ENCODE results near the gene TPMT.

TPMT gene

GRCh38 chr6:18107061-18107460 lies 47.8 kb downstream of the TPMT start:
- no peak for DNase-seq

GRCh38 chr6:18102783-18103509 lies 51.9 kb downstream of the TPMT start:
- no peak for DNase-seq

GRCh38 chr6:18101873-18102272 lies 53.0 kb downstream of the TPMT start:
- no peak for DNase-seq

- DNase-seq, result no peak
Observed at GRCh38 chr6:18101271-18101670, 53.6 kb downstream of the TPMT start.

DNA sequence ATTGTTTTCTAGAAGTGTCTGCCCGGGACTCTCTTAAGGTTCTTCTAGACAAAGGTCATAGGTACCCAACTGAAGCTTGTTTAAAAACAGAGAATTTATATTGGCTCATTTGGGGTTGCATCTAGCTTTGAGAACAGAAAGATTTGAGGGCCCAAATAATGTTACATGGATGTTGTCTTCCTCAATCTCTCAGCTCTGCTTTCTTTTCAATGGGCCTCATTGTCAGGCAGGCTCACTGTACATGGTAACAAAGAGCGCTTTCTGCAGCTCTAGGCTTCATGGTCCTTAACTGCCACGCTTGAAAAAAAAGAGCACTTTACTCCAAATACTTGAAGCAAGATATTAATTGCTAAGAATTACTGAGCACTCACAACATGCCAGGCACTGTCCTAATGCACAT lies 54.6 kb downstream of the TPMT start:
- no peak for DNase-seq

- no peak for DNase-seq
Observed at GRCh38 chr6:18099511-18099910, 55.4 kb downstream of the TPMT start.

DNA sequence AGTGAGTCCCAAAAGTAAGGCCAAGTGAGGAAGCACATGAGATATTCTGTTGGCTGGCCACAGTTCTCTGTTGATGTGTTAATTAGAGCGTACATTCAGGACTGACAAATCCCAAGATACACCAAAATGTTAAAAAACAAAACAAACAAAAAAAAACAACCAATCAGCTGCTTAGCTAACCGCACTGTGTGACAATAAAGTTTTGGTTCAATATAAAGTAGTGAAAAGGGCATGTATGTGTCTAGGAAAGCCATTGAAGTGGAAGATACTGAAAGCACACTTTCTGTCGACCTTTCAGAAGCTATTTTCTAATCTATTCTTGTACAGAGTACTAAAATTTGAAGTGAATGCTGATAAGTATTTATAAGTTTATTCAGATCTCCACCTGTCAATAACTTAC lies 58.5 kb downstream of the TPMT start:
- DNase-seq, result no peak

DNA sequence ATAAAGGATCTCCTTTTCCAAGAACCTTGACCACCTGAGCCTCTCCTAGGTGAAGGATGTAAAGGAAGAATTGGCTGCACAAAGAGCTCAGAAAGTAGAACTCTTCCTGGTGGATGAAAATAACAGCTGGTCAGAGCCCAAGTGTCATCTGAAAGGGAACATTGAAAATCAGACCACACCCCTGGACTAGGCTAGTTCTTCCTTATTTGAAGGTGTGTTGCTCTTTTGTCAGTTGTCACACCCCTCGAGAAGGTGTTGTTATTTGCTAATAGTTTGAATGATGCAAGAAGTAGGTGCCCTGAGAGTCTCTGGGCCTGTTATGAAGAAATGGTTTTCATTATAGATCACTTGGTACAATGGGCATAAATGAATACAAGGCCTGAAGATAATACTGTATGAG lies 63.5 kb downstream of the TPMT start:
- DNase-seq, result no peak

GRCh38 chr6:18090349-18090786 lies 64.5 kb downstream of the TPMT start:
- no peak for DNase-seq

- no peak for DNase-seq
Observed at GRCh38 chr6:18088419-18089296, 66.2 kb downstream of the TPMT start.

- DNase-seq, result no peak
Observed at GRCh38 chr6:18087396-18088165, 67.3 kb downstream of the TPMT start.

DNA sequence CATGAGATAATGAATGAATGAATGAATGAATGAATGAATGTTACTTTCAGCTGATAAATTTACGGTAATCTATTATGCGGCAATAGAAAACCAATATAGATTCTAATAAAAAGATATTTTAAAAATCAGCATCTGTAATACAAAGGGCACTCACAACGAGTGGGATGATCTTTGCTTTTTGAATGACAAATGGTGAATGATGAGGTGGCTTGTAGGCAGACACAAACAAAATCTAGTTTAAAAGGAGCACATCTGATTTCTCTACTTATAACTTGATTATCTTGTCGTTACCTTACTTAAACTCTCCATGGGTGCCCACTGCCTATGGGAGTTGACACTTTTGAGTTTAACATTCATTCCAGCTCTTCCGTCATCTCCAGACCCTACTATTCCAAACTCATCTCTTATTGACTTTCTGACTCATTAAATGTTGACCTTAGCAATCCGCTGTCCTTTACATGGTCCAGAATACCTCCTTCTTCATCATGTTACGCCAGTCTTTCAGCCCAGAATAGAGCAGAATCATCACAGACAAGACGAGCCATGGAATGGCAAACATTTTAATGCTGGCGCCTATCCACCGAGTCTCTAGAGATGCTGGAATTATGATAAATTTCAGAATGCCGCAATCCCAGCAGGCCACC lies 73.7 kb downstream of the TPMT start:
- DNase-seq, result no peak

DNA sequence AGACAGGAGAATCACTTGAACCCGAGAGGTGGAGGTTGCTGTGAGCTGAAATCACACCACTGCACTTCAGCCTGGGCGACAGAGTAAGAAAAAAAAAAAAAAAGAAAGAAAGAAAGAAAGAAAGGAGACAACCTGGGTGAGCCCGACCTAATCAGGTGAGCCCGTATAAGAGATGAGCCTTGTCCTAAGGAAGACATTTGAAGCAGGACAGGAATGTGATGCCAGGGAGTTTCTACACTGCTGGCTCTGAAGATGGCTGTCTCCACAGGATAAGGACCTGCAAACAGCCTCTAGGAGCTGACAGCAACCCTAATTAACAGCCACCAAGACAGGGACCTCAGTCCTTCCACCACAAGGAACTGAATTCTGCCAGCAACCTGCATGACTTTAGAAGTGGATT lies 74.3 kb downstream of the TPMT start:
- no peak for DNase-seq

- no peak for DNase-seq
Observed at GRCh38 chr6:18078866-18079265, 76.0 kb downstream of the TPMT start.
